Measurements from ENCODE around the gene KLHL29. TPM values are rescaled to one million over a fixed set of nuclear protein-coding genes. Genes with fewer than 3 reads are reported as not detected.

The KLHL29 gene
- total and polyA plus RNA-seq, 2 donors (not counting 1 experiment from before 2014, with no cell fraction given) = 1.3 to 3.4 TPM

DNA sequence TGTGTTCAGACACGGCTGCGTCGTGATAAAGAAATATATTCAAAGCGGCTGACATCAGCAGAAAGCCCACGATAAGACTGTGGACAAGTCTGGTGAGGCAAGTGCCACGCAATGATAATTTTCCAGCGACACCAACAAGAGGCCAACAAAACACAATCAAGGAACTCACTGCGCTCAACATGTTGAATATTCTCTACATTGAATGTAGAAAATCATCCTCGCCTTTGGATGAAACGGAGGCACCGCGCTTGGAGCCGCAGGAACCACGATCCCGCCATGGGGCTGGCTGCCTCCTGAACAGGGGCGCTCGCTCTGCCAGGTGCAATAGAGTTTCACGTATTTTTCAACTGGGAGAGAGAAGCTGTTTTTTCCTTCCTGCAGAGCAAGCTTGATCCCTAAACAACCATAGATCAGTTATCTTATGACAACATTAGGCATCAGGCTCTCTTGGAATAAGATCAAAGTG lies 321.7 kb downstream of the KLHL29 start:
- H3K27ac ChIP-seq (ENCODE audit: low read length in 2 of 2) = no peak overlapping the region
- ChIA-PET POLR2A (no interaction called here), CTCF (no interaction called here)
- H3K9ac ChIP-seq (ENCODE audit: low read length) = no peak overlapping the region
- no peaks in the 10 kb centered on the region for H3K9me3 Mint-ChIP-seq (ENCODE audit: insufficient read depth)
- no peak overlapping the region for H3K27ac Mint-ChIP-seq
- DNase-seq = no peak
- no peaks in the 10 kb centered on the region for H3K79me2 ChIP-seq (ENCODE audit: control insufficient read depth, insufficient read depth, low read length)
- no peak for TF ChIP-seq EZH2 (IDR thresholded peaks at IDR 0.05; ENCODE audit: borderline replicate concordance, insufficient read depth, low read depth, low read length, poor library complexity, severe bottlenecking)
- TF ChIP-seq, protein P1, sequence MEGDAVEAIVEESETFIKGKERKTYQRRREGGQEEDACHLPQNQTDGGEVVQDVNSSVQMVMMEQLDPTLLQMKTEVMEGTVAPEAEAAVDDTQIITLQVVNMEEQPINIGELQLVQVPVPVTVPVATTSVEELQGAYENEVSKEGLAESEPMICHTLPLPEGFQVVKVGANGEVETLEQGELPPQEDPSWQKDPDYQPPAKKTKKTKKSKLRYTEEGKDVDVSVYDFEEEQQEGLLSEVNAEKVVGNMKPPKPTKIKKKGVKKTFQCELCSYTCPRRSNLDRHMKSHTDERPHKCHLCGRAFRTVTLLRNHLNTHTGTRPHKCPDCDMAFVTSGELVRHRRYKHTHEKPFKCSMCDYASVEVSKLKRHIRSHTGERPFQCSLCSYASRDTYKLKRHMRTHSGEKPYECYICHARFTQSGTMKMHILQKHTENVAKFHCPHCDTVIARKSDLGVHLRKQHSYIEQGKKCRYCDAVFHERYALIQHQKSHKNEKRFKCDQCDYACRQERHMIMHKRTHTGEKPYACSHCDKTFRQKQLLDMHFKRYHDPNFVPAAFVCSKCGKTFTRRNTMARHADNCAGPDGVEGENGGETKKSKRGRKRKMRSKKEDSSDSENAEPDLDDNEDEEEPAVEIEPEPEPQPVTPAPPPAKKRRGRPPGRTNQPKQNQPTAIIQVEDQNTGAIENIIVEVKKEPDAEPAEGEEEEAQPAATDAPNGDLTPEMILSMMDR (IDR thresholded peaks at IDR 0.05) = no peak
- no peaks in the 10 kb centered on the region for H3K27me3 ChIP-seq (replicated peaks in 1 of 4; ENCODE audit: control extremely low read depth in 1 of 4, control insufficient read depth in 3 of 4, insufficient read depth in 4 of 4, low read length in 3 of 4)
- 98% methylated on average over 18 of the region's 18 CpGs for WGBS (ENCODE audit: insufficient coverage)
- no peak for ATAC-seq (ENCODE audit: low read depth)
- no peak overlapping the region for H3K4me2 ChIP-seq (replicated peaks; ENCODE audit: low read depth, low read length, poor library complexity, severe bottlenecking)
- H3K4me3 ChIP-seq (ENCODE audit: control extremely low read depth in 1 of 5, extremely low read depth in 1 of 5, insufficient read depth in 1 of 5, low read depth in 2 of 5, low read length in 4 of 5) = no peak overlapping the region
- H3K27me3 Mint-ChIP-seq = no peaks in the 10 kb centered on the region
- H3K4me3 Mint-ChIP-seq = no peak overlapping the region
- H3K4me1 ChIP-seq (ENCODE audit: control insufficient read depth in 2 of 2, insufficient read depth in 2 of 2, low read length in 2 of 2) = no peaks in the 10 kb centered on the region
- H2AFZ ChIP-seq (ENCODE audit: insufficient read depth, low read depth, low read length, poor library complexity, severe bottlenecking) = no peak overlapping the region
- H4K20me1 ChIP-seq (ENCODE audit: control insufficient read depth, insufficient read depth, low read length, poor library complexity, severe bottlenecking) = no peaks in the 10 kb centered on the region
- H3K9me3 ChIP-seq (ENCODE audit: control extremely low read depth in 1 of 3, control insufficient read depth in 2 of 3, insufficient read depth in 1 of 3, low read length in 2 of 3) = no peaks in the 10 kb centered on the region
- intact Hi-C loops (cut with micrococcal nuclease) = no loop called here
- H3K36me3 ChIP-seq (replicated peaks in 1 of 2; ENCODE audit: control extremely low read depth in 1 of 2, control insufficient read depth in 1 of 2, extremely low read depth in 1 of 2, insufficient read depth in 2 of 2, low read length in 1 of 2) = peaks cover 0 to 20% of the 10 kb centered on the region in 2 experiments
- no peaks in the 10 kb centered on the region for H3K4me1 Mint-ChIP-seq

DNA sequence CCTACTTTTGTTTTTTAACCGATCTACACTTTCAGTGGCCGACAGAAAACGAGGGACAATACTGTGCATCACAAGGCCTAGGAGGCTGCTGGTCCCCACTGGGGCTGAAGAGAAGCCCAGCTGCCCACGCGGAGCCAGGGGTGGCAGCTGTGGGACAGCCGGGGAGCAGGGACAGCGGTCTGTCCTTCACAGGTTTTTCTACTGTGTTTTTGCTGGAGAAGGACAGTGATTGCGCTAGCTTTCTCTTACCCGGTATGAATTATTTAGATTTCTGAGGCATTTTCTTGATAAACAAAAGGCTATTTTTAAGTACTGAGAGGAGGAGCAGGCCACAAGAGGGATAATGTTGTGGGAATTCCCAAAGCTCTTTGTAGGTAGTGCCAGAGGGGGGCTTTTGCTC lies 322.1 kb downstream of the KLHL29 start:
- CTCF ChIA-PET = no interaction called here
- Histone ChIP-seq H3K4me1 (ENCODE audit: control insufficient read depth in 2 of 2, insufficient read depth in 2 of 2, low read length in 2 of 2) (no peaks in the 10 kb centered on the region), H4K20me1 (ENCODE audit: control insufficient read depth, insufficient read depth, low read length, poor library complexity, severe bottlenecking) (no peaks in the 10 kb centered on the region), H3K27ac (ENCODE audit: low read length in 2 of 2) (no peak overlapping the region), H3K36me3 (replicated peaks in 1 of 2; ENCODE audit: control extremely low read depth in 1 of 2, control insufficient read depth in 1 of 2, extremely low read depth in 1 of 2, insufficient read depth in 2 of 2, low read length in 1 of 2) (peaks cover 0 to 20% of the 10 kb centered on the region in 2 experiments), H3K4me2 (replicated peaks; ENCODE audit: low read depth, low read length, poor library complexity, severe bottlenecking) (no peak overlapping the region), H3K9me3 (ENCODE audit: control extremely low read depth in 1 of 3, control insufficient read depth in 2 of 3, insufficient read depth in 1 of 3, low read length in 2 of 3) (no peaks in the 10 kb centered on the region), H2AFZ (ENCODE audit: insufficient read depth, low read depth, low read length, poor library complexity, severe bottlenecking) (no peak overlapping the region), H3K27me3 (replicated peaks in 1 of 4; ENCODE audit: control extremely low read depth in 1 of 4, control insufficient read depth in 3 of 4, insufficient read depth in 4 of 4, low read length in 3 of 4) (no peaks in the 10 kb centered on the region), H3K9ac (ENCODE audit: low read length) (no peak overlapping the region), H3K4me3 (ENCODE audit: control extremely low read depth in 1 of 5, extremely low read depth in 1 of 5, insufficient read depth in 1 of 5, low read depth in 2 of 5, low read length in 4 of 5) (no peak overlapping the region), H3K79me2 (ENCODE audit: control insufficient read depth, insufficient read depth, low read length) (no peaks in the 10 kb centered on the region)
- ATAC-seq (ENCODE audit: low read depth) = no peak
- DNase-seq = no peak
- TF ChIP-seq, protein P1 (IDR thresholded peaks at IDR 0.05) = no peak
- TF ChIP-seq EZH2 (IDR thresholded peaks at IDR 0.05; ENCODE audit: borderline replicate concordance, insufficient read depth, low read depth, low read length, poor library complexity, severe bottlenecking) = no peak
- no peak overlapping the region for H3K4me3 Mint-ChIP-seq
- POLR2A ChIA-PET = no interaction called here
- no peak overlapping the region for H3K27ac Mint-ChIP-seq
- intact Hi-C loops (cut with micrococcal nuclease) = no loop called here
- no peaks in the 10 kb centered on the region for H3K27me3 Mint-ChIP-seq
- H3K9me3 Mint-ChIP-seq (ENCODE audit: insufficient read depth) = no peaks in the 10 kb centered on the region
- no peaks in the 10 kb centered on the region for H3K4me1 Mint-ChIP-seq
- over 99% methylated on average over 9 of the region's 9 CpGs for WGBS (ENCODE audit: insufficient coverage)

Measured in B cell (primary cell).